ENCODE results near the gene RAB11A. TPM values are rescaled to one million over a fixed set of nuclear protein-coding genes. Genes with fewer than 3 reads are reported as not detected.
"Not testable (repeated sequence)": the region's sequence is repeated elsewhere in the genome, so short reads cannot be mapped to it uniquely, and the experiment has no call there.

RAB11A gene
- total RNA-seq, 1 donor from 2014 or later, result 295 TPM

- Histone ChIP-seq H3K36me3 (ENCODE audit: control insufficient read depth, insufficient read depth, low read length) (no peaks in the 10 kb centered on the region), H3K27me3 (ENCODE audit: control insufficient read depth, insufficient read depth, low read length) (no peaks in the 10 kb centered on the region), H3K4me3 (ENCODE audit: low read depth, low read length) (no peak overlapping the region)
- no peak for TF ChIP-seq CTCF (IDR thresholded peaks at IDR 0.05; ENCODE audit: insufficient read depth, low read length, poor library complexity, severe bottlenecking)
- no peak for DNase-seq (ENCODE audit: low read depth)
These were observed 2.0 kb upstream of the RAB11A start for GRCh38 chr15:65867244-65867643.

GRCh38 chr15:65867933-65868332 lies 1.4 kb upstream of the RAB11A start:
- not testable (repeated sequence) for H3K4me3 ChIP-seq (ENCODE audit: low read depth, low read length); H3K36me3 ChIP-seq (ENCODE audit: control insufficient read depth, insufficient read depth, low read length); H3K27me3 ChIP-seq (ENCODE audit: control insufficient read depth, insufficient read depth, low read length); DNase-seq (ENCODE audit: low read depth)

- DNase-seq (ENCODE audit: low read depth), result no peak
- H3K27me3 ChIP-seq (ENCODE audit: control insufficient read depth, insufficient read depth, low read length), result no peaks in the 10 kb centered on the region
- H3K36me3 ChIP-seq (ENCODE audit: control insufficient read depth, insufficient read depth, low read length), result no peaks in the 10 kb centered on the region
- no peak for TF ChIP-seq CTCF (IDR thresholded peaks at IDR 0.05; ENCODE audit: insufficient read depth, low read length, poor library complexity, severe bottlenecking)
- peak overlapping the region; percentile 99 for H3K4me3 ChIP-seq (ENCODE audit: low read depth, low read length)
These were observed 655 bp upstream of the RAB11A start for GRCh38 chr15:65868546-65869125.

- Histone ChIP-seq H3K4me3 (ENCODE audit: low read depth, low read length) (peak overlapping the region; percentile 99), H3K27me3 (ENCODE audit: control insufficient read depth, insufficient read depth, low read length) (no peaks in the 10 kb centered on the region), H3K36me3 (ENCODE audit: control insufficient read depth, insufficient read depth, low read length) (no peaks in the 10 kb centered on the region)
- TF ChIP-seq CTCF (IDR thresholded peaks at IDR 0.05; ENCODE audit: insufficient read depth, low read length, poor library complexity, severe bottlenecking), result no peak
- no peak for DNase-seq (ENCODE audit: low read depth)
These were observed 922 bp downstream of the RAB11A start for GRCh38 chr15:65869954-65870871.

- Histone ChIP-seq H3K4me3 (ENCODE audit: low read depth, low read length) (peak overlapping the region; percentile 99), H3K36me3 (ENCODE audit: control insufficient read depth, insufficient read depth, low read length) (no peaks in the 10 kb centered on the region), H3K27me3 (ENCODE audit: control insufficient read depth, insufficient read depth, low read length) (no peaks in the 10 kb centered on the region)
- TF ChIP-seq CTCF (IDR thresholded peaks at IDR 0.05; ENCODE audit: insufficient read depth, low read length, poor library complexity, severe bottlenecking), result no peak
- no peak for DNase-seq (ENCODE audit: low read depth)
These were observed 1.7 kb downstream of the RAB11A start for GRCh38 chr15:65870889-65871533.

- H3K4me3 ChIP-seq (ENCODE audit: low read depth, low read length); H3K36me3 ChIP-seq (ENCODE audit: control insufficient read depth, insufficient read depth, low read length); DNase-seq (ENCODE audit: low read depth); H3K27me3 ChIP-seq (ENCODE audit: control insufficient read depth, insufficient read depth, low read length): not testable (repeated sequence)
These were observed 2.6 kb downstream of the RAB11A start for GRCh38 chr15:65871886-65872285.

- H3K27me3 ChIP-seq (ENCODE audit: control insufficient read depth, insufficient read depth, low read length); H3K36me3 ChIP-seq (ENCODE audit: control insufficient read depth, insufficient read depth, low read length); DNase-seq (ENCODE audit: low read depth); H3K4me3 ChIP-seq (ENCODE audit: low read depth, low read length): not testable (repeated sequence)
These were observed 3.3 kb downstream of the RAB11A start for GRCh38 chr15:65872596-65872995.
